Measurements from ENCODE around the gene TMEM120A.
A peak's percentile ranks its signal among the peaks of the same experiment; 100 is the strongest.
"Not testable (repeated sequence)": the region's sequence is repeated elsewhere in the genome, so short reads cannot be mapped to it uniquely, and the experiment has no call there.

The TMEM120A gene

GRCh38 chr7:76022026-76022780 is 27.8 kb upstream of the TMEM120A start:
- POLR2A ChIA-PET: no interaction called here
- TF ChIP-seq, protein P1, sequence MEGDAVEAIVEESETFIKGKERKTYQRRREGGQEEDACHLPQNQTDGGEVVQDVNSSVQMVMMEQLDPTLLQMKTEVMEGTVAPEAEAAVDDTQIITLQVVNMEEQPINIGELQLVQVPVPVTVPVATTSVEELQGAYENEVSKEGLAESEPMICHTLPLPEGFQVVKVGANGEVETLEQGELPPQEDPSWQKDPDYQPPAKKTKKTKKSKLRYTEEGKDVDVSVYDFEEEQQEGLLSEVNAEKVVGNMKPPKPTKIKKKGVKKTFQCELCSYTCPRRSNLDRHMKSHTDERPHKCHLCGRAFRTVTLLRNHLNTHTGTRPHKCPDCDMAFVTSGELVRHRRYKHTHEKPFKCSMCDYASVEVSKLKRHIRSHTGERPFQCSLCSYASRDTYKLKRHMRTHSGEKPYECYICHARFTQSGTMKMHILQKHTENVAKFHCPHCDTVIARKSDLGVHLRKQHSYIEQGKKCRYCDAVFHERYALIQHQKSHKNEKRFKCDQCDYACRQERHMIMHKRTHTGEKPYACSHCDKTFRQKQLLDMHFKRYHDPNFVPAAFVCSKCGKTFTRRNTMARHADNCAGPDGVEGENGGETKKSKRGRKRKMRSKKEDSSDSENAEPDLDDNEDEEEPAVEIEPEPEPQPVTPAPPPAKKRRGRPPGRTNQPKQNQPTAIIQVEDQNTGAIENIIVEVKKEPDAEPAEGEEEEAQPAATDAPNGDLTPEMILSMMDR (IDR thresholded peaks at IDR 0.05; ENCODE audit: insufficient read depth, low read length, missing control alignments): no peak
- H3K4me3 ChIP-seq (ENCODE audit: low read depth, low read length): no peak overlapping the region
- CTCF ChIA-PET: interaction anchor here (2.0 to 7.5 kb wide), 5 partner anchors 11 to 153 kb away, joined by 7 to 229 read pairs (median 10); no protein-coding TSS in a partner anchor
- no peak for DNase-seq (ENCODE audit: low read depth, low spot score)

- no peak overlapping the region for H3K4me3 ChIP-seq (ENCODE audit: low read depth, low read length)
- ChIA-PET CTCF (interaction anchor here (0.6 to 7.5 kb wide), 41 partner anchors 9 to 269 kb away, joined by 3 to 229 read pairs (median 5); partner anchors contain the start of genes CCL26 and RHBDD2), POLR2A (interaction anchor here (0.5 to 1.6 kb wide), 8 partner anchors 17 to 281 kb away, joined by 3 to 5 read pairs (median 3); partner anchors contain the start of gene TMEM120A)
- no peak for DNase-seq (ENCODE audit: low read depth, low spot score)
- TF ChIP-seq, protein P1 (IDR thresholded peaks at IDR 0.05; ENCODE audit: insufficient read depth, low read length, missing control alignments): peak; percentile 84
Observed at GRCh38 chr7:76020031-76020714, 25.8 kb upstream of the TMEM120A start.

- POLR2A ChIA-PET; DNase-seq (ENCODE audit: low read depth, low spot score); H3K4me3 ChIP-seq (ENCODE audit: low read depth, low read length): not testable (repeated sequence)
- CTCF ChIA-PET: interaction anchor here (1.0 to 7.5 kb wide), 4 partner anchors 9 to 150 kb away, joined by 3 to 229 read pairs (median 16); no protein-coding TSS in a partner anchor
Observed at GRCh38 chr7:76018520-76018919, 24.1 kb upstream of the TMEM120A start.

DNA sequence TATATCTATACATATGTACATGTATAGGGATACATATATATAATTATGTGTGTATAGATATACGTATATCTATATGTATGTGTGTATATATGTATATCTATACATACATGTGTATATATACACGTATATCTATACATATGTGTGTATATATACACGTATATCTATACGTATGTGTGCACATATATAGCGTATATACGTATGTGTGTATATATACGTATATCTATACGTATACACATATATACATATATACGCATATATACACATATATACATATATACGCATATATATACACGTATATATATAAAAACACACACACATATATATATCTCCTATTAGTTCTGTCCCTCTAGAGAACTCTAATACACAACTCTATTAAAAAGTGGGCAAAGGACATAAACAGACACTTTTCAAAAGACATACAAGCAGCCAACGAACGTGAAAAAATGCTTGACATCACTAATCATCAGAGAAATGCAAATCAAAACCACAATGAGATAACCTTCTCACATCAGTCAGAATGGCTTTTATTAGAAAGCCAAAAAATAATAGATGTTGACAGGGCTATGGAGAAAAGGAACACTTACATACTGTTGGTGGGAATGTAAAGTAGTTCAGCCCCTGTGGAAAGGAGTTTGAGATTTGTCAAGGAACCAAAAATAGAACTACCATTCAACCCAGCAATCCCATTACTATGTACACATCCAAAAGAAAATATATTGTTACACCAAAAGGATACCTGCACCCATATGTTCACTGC is 22.0 kb upstream of the TMEM120A start:
- DNase-seq (ENCODE audit: low read depth, low spot score): no peak
- CTCF ChIA-PET: interaction anchor here (7.5 kb wide), 1 partner anchor 147 kb away, joined by 229 read pairs; no protein-coding TSS in a partner anchor
- POLR2A ChIA-PET: no interaction called here
- TF ChIP-seq, protein P1 (IDR thresholded peaks at IDR 0.05; ENCODE audit: insufficient read depth, low read length, missing control alignments): no peak
- H3K4me3 ChIP-seq (ENCODE audit: low read depth, low read length): no peak overlapping the region

- POLR2A ChIA-PET: interaction anchor here (1.3 kb wide), 1 partner anchor 16 kb away, joined by 3 read pairs; no protein-coding TSS in a partner anchor
- TF ChIP-seq, protein P1 (IDR thresholded peaks at IDR 0.05; ENCODE audit: insufficient read depth, low read length, missing control alignments): no peak
- no peak overlapping the region for H3K4me3 ChIP-seq (ENCODE audit: low read depth, low read length)
- peak; percentile 55 for DNase-seq (ENCODE audit: low read depth, low spot score)
- CTCF ChIA-PET: interaction anchor here (0.8 to 3.4 kb wide), 4 partner anchors 9 to 145 kb away, joined by 3 to 25 read pairs (median 4); no protein-coding TSS in a partner anchor
Observed at GRCh38 chr7:76011442-76011861, 17.1 kb upstream of the TMEM120A start.
